ENCODE measurements around the gene IGSF1. TPM values are rescaled to one million over a fixed set of nuclear protein-coding genes. Genes with fewer than 3 reads are reported as not detected.
A peak's percentile ranks its signal among the peaks of the same experiment; 100 is the strongest.
"Not testable (repeated sequence)": the region's sequence is repeated elsewhere in the genome, so short reads cannot be mapped to it uniquely, and the experiment has no call there.

The IGSF1 gene
- total and polyA plus RNA-seq, 9 donors, result 55.6 to 90.7 (median 75.1) TPM

GRCh38 chrX:131250984-131251738 is 37.9 kb downstream of the IGSF1 start:
- 89% methylated on average over 5 of the region's 36 CpGs for WGBS (ENCODE audit: insufficient coverage)
- not testable (repeated sequence) for H3K4me3 ChIP-seq (ENCODE audit: low read length); H3K36me3 ChIP-seq (ENCODE audit: control insufficient read depth, insufficient read depth, low read length); H3K4me1 ChIP-seq (ENCODE audit: control insufficient read depth, insufficient read depth, low read length); H3K9me3 ChIP-seq (replicated peaks; ENCODE audit: control insufficient read depth, low read depth, low read length); DNase-seq; H3K27ac ChIP-seq (ENCODE audit: low read length); H3K27me3 ChIP-seq (ENCODE audit: control insufficient read depth, insufficient read depth, low read length)

DNA sequence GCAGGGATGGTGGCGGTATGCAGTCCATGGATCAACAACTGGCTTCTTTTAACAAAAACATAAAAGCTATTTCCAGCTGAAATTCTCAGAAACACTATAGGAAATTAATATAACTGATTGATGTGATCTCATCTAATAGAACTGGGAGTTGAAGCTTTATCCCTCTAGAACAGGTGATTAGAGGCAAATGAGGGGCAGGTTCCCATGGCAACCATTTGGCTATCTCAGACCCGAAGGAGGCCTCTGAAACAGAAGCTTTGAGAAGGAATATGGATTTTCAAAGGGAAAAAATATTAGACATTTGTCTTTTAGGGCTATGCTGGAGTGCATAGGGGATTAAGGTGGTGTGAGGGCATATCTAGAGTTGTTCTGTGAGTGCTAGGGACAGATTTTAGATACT is 50.0 kb downstream of the IGSF1 start:
- peaks cover 3% of the 10 kb centered on the region for H3K27me3 ChIP-seq (ENCODE audit: control insufficient read depth, insufficient read depth, low read length)
- WGBS (ENCODE audit: insufficient coverage), result 43% methylated on average over 1 of the region's 2 CpGs
- peaks cover 8% of the 10 kb centered on the region for H3K4me1 ChIP-seq (ENCODE audit: control insufficient read depth, insufficient read depth, low read length)

DNA sequence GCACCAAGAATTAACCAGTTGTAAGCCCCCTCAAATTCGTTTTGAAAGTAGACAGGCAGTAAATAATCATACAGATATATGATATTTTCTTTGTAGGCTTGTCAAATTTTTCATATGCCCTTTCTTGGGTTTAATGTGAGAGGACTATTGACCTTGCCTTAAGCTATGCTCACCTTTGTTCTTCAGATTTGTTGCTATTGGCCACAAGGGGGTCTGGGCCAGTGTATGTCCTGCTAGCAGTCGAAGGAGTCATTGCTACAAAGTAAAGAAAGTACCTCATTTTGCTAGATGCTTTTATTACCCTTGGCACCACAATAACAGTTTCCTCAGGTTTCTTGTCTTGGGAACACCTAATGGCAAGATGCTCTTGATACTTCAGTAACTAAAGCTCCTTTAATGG is 51.7 kb downstream of the IGSF1 start:
- no CpG with 5 or more reads among the region's 2 CpGs for WGBS (ENCODE audit: insufficient coverage)
- H3K27me3 ChIP-seq (ENCODE audit: control insufficient read depth, insufficient read depth, low read length), result peaks cover 3% of the 10 kb centered on the region

More for the DNA sequence above, 50.0 kb downstream of the IGSF1 start:
- Histone ChIP-seq H3K36me3 (ENCODE audit: control insufficient read depth, insufficient read depth, low read length) (no peaks in the 10 kb centered on the region), H3K27ac (ENCODE audit: low read length) (no peak overlapping the region), H3K9me3 (replicated peaks; ENCODE audit: control insufficient read depth, low read depth, low read length) (no peaks in the 10 kb centered on the region), H3K4me3 (ENCODE audit: low read length) (no peak overlapping the region)
- no peak for DNase-seq

DNA sequence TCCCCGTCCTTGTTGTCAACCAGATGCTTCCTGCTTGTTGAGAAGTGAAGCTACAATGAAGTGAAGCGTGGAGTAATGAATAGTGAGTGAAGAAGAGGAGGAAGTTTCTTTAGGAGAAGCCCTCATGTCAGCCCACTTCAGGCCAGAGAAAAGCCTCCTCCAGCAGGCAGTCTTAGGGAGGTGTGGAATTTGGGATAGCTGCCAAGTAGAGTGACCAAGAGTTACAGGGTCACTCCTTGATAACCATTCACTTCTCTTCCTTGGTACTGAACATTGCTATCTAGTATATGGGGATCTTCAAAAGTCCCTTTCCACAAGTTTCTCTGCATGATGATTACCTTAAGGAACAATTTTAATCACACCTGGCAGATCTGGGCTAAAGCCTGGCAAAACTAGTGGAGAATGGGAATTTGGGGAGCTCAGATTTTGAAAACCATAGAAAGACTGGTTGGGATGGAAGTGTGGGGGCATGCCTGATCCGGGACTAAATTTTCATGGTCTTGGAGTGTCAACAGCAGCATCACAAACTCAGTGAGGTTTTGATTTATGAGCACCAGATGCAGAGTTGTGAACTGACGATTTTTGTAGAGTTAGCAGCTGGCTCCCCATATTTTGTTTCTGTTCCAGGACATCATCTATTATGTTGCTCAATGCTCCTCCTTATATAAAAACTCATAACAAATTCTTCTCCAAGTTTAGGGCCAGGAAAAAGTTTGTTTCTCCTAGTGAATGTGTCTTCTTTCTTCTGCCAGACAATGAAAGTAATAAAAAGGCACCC is 53.1 kb downstream of the IGSF1 start:
- peak; percentile 81 for DNase-seq
- 14% methylated on average over 1 of the region's 4 CpGs for WGBS (ENCODE audit: insufficient coverage)
- H3K4me3 ChIP-seq (ENCODE audit: low read length), result no peak overlapping the region

More for the DNA sequence above, 51.7 kb downstream of the IGSF1 start:
- Histone ChIP-seq H3K27ac (ENCODE audit: low read length) (no peak overlapping the region), H3K9me3 (replicated peaks; ENCODE audit: control insufficient read depth, low read depth, low read length) (no peaks in the 10 kb centered on the region), H3K4me1 (ENCODE audit: control insufficient read depth, insufficient read depth, low read length) (peaks cover 8% of the 10 kb centered on the region), H3K4me3 (ENCODE audit: low read length) (no peak overlapping the region), H3K36me3 (ENCODE audit: control insufficient read depth, insufficient read depth, low read length) (no peaks in the 10 kb centered on the region)
- DNase-seq, result no peak

GRCh38 chrX:131227608-131228007 is 61.5 kb downstream of the IGSF1 start:
- Histone ChIP-seq H3K4me3 (ENCODE audit: low read length) (no peak overlapping the region), H3K27ac (ENCODE audit: low read length) (no peak overlapping the region), H3K4me1 (ENCODE audit: control insufficient read depth, insufficient read depth, low read length) (no peaks in the 10 kb centered on the region), H3K27me3 (ENCODE audit: control insufficient read depth, insufficient read depth, low read length) (no peaks in the 10 kb centered on the region), H3K9me3 (replicated peaks; ENCODE audit: control insufficient read depth, low read depth, low read length) (no peaks in the 10 kb centered on the region), H3K36me3 (ENCODE audit: control insufficient read depth, insufficient read depth, low read length) (no peaks in the 10 kb centered on the region)
- WGBS (ENCODE audit: insufficient coverage), result no CpG with 5 or more reads among the region's 1 CpG
- no peak for DNase-seq

More for the DNA sequence above, 53.1 kb downstream of the IGSF1 start:
- no peaks in the 10 kb centered on the region for H3K9me3 ChIP-seq (replicated peaks; ENCODE audit: control insufficient read depth, low read depth, low read length)
- H3K27ac ChIP-seq (ENCODE audit: low read length), result peak overlapping the region; percentile 79
- peaks cover 2% of the 10 kb centered on the region for H3K27me3 ChIP-seq (ENCODE audit: control insufficient read depth, insufficient read depth, low read length)
- H3K36me3 ChIP-seq (ENCODE audit: control insufficient read depth, insufficient read depth, low read length), result no peaks in the 10 kb centered on the region
- peaks cover 8% of the 10 kb centered on the region for H3K4me1 ChIP-seq (ENCODE audit: control insufficient read depth, insufficient read depth, low read length)

DNA sequence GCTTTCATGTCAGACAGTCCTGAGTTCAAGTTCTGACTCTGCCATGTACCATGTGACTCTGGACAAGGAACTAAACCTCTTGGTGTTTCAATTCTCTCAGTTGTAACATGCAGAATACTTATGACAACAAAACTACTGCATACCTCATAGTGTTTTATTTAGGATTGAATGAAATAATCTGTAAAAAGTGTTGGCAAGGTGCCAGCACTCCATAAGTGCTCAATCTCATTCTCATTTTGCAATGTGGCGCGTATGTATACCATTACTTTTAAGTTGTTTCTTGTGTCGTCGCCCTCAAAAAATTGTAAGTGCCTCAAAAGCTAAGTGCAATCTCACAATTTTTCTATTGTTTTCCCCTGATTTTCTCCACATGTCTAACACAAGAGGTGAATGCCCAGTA is 62.5 kb downstream of the IGSF1 start:
- H3K27me3 ChIP-seq (ENCODE audit: control insufficient read depth, insufficient read depth, low read length), result peaks cover 3% of the 10 kb centered on the region
- H3K36me3 ChIP-seq (ENCODE audit: control insufficient read depth, insufficient read depth, low read length), result no peaks in the 10 kb centered on the region
- no peak overlapping the region for H3K4me3 ChIP-seq (ENCODE audit: low read length)
- no CpG with 5 or more reads among the region's 4 CpGs for whole genome bisulfite sequencing (ENCODE audit: insufficient coverage)
- no peak overlapping the region for H3K27ac ChIP-seq (ENCODE audit: low read length)
- DNase-seq, result no peak
- no peaks in the 10 kb centered on the region for H3K4me1 ChIP-seq (ENCODE audit: control insufficient read depth, insufficient read depth, low read length)
- H3K9me3 ChIP-seq (replicated peaks; ENCODE audit: control insufficient read depth, low read depth, low read length), result no peaks in the 10 kb centered on the region

DNA sequence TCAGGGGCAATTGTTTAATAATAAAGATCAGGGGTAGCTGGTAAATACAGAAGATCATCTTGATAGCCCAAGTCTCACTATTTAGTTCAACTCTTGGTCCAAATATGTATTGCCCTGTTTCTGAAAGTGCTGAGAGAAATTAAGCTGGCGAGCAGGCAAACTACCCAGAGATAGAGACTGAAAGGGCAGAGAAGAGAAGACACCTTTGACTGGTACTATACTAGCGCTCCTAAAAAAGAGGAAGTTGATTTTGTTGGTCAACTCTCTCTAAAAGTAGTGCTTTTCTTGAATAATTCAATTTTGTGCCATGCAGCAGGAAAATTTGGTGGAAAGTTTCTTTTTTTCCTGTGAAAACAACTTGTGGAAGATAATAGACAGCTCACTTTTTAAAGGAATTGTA is 64.0 kb downstream of the IGSF1 start:
- Histone ChIP-seq H3K27ac (ENCODE audit: low read length) (no peak overlapping the region), H3K4me1 (ENCODE audit: control insufficient read depth, insufficient read depth, low read length) (no peaks in the 10 kb centered on the region), H3K36me3 (ENCODE audit: control insufficient read depth, insufficient read depth, low read length) (no peaks in the 10 kb centered on the region), H3K4me3 (ENCODE audit: low read length) (no peak overlapping the region), H3K9me3 (replicated peaks; ENCODE audit: control insufficient read depth, low read depth, low read length) (no peaks in the 10 kb centered on the region), H3K27me3 (ENCODE audit: control insufficient read depth, insufficient read depth, low read length) (peaks cover 9% of the 10 kb centered on the region)
- no peak for DNase-seq
- WGBS (ENCODE audit: insufficient coverage), result 62% methylated on average over 2 of the region's 2 CpGs

Other genes with a start within 250 kb of the IGSF1 start
- gene ARHGAP36, start 231.0 kb downstream of the IGSF1 start, total RNA-seq, result 288 TPM
- gene ARHGAP36, start 231.0 kb downstream of the IGSF1 start, polyA plus RNA-seq (ENCODE audit: insufficient read depth in 1 of 8, insufficient read length in 8 of 8, low replicate concordance in 1 of 8), result 100 to 1,000 TPM; 197 to 421 (median 375) TPM

All from muscle of leg (tissue), 11 donors.